GM18499 (cell line): Measurements from ENCODE around the gene SPACA7.

Experiments
- ATAC-seq: cut with Tn5 transposase; IDR thresholded peaks from one replicate; pipeline ENCODE4 v1.9.1; 2021; ENCODE audit warnings: moderate number of reproducible peaks; ENCODE audit not compliant: insufficient read depth, unreplicated experiment

The SPACA7 gene

DNA sequence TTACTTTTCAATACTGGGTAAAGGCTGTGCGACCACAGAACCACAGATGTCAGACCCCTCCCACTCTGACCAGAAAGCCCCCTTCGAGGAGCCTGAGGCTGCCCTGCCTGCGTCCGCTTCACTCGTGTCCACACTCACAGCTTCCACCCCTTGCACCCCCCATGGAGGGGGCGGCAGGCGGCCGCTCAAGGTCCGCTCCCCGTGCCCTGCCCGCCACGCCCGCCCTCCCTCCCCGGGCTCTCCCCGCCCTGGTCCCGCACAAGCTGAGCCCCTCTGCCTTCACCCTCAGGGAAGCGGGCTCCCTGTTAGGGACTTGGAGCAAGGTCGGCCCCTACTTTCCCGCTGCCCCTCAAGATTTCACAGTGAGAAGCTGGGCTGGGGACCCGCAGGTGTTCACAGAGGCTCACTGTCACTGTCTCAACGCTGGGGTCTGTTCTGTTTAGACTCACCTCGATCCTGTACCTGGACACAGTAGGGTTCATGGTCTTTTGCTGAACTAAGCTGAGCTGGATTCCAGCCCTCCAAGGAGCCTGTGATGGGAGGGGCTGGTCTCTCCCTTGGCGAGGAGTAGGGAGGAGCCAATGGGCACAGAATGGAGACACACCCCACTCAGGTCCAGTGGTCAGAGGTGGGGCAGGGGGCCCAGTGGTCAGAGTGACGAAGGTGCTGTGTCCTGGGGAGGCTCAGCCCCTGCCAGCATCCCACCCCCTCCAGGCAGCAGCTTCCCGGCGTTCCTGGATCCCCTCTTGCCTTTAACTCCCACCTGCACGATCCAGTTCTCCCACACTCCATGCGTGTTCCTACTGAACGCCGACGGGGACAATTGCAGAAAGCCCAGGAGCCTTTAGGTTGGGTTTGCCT, 69.5 kb downstream of the SPACA7 start:
- no peak for ATAC-seq

DNA sequence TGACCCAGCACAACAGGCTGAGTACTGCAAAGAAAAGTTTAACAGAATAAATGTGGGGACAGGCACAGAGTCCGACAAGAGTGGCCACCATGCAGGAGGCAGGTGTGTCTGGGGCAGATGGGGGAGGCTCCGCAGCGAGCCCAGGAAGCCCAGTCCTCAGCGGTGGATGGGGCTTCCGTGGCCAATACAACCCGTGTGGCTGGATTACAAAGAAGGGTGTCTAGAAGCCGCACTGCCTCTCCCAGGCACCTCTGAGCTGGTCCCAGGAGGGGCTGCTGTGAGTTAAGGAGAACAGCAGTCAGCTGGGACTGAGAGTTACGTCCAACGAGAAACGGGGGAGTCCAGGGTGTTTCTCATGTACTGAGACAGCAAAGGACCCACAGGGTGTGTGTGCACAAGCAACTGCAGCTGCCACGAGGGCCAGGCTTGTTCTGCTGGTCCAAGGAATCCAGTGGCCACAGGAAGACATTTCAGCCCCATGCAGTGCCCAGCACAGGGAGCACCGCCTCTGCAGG, 70.2 kb downstream of the SPACA7 start:
- ATAC-seq = no peak

- no peak for ATAC-seq
Observed at GRCh38 chr13:112446867-112447266, 70.7 kb downstream of the SPACA7 start.

DNA sequence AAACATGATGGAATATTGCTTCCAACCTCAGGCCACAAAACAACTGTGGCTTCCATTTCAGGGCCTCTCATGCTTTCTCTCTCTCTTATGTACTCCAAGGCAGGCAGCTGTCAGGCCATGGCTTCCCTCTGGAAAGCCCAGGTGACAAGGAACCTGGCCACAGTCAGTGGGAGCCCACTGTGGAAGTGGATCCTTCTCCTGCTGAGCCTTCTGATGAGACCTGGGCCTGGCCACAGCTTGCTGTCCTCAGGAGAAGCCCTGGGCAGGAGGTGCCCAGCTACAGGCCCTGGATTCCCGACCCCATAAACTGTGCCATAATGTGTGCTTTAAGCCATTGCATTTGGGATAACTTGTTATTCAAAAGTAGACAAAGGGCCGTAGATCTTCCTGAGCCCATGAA, 71.2 kb downstream of the SPACA7 start:
- ATAC-seq = no peak

DNA sequence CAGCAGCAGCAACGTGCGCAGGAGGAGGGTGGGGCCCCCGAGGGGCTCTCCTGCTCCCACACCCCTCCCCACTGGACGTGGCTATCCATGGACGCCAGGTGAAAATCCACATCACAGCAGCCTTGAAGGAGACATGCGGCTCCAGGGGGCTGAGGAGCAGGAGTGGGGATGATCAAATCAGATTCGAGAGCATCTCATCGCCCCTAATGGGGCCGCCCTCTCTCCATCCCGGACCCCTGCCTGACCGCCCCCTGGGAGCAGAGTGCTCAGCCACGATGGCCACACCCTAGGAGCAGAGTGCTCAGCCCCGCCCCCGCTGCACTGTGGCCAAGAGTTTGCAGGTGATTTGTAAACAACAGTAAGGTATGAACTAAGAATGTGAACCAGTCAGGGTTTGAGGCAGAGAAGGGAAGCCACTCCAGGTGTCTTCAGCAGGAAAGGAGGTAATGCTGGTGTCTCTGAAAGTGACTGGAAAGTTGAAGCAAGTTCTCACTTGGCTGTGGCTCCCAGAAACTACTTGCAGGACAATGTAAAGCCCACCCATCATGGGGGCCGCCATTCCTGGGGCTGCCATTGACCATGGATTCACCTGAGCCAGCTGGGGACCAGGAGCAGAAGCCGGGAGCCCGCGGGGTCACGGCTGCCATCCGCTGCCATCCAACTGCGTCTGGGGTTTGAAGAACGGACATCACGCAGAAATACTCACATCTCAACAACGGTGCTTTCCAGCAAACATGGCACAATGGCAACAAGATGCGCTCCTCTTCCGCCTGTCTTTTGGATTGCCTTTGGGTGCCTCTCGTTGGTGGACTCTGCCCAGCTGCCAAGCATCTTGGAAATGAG, 71.8 kb downstream of the SPACA7 start:
- no peak for ATAC-seq

GRCh38 chr13:112448621-112449544, 72.7 kb downstream of the SPACA7 start:
- no peak for ATAC-seq

- ATAC-seq = no peak
Observed at GRCh38 chr13:112449545-112449930, 73.4 kb downstream of the SPACA7 start.

- no peak for ATAC-seq
Observed at GRCh38 chr13:112450118-112450903, 74.2 kb downstream of the SPACA7 start.

- ATAC-seq = no peak
Observed at GRCh38 chr13:112450904-112451240, 74.7 kb downstream of the SPACA7 start.

DNA sequence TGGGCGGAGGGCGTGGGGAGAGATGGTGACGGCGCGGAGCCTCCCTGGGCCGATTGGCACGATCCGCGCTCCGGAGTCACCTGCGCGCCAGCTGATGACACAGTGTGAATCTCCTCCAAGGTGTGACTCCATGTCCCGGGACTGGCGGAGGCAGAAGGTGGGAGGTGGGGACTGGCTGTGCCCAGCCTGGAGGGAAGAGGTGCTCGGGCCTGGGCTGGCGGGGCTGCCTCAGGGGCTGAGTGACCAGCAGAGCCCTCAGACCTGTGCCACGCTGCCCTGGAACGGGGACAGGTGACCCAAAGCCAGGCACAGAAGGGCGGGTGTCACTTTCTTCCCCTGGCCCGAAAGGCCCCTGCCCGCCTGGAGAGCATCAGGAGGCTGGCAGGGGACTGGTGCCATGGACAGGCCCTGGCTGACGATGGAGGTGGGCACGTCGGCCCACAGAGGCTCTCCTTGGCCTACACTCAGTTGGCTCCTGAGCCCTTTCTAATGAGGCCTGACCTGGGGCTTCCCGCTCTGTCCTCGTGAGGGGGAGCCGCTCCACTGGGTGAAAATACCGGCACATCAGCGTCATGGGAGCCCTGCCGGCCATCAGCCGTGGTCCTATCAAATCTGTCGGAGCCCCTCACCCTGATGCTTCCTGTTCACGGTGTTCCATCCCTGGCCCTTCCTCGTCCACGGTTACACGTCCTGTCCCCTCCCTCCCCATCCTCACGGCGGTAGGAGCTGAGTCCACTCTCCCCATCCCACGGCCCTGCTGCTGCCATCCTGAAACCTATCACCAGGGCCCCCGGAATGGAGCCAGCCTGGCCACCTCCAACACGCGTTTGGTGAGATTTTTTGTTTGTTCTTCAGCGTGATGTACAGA, 75.6 kb downstream of the SPACA7 start:
- no peak for ATAC-seq

- no peak for ATAC-seq
Observed at GRCh38 chr13:112452380-112453206, 76.4 kb downstream of the SPACA7 start.

DNA sequence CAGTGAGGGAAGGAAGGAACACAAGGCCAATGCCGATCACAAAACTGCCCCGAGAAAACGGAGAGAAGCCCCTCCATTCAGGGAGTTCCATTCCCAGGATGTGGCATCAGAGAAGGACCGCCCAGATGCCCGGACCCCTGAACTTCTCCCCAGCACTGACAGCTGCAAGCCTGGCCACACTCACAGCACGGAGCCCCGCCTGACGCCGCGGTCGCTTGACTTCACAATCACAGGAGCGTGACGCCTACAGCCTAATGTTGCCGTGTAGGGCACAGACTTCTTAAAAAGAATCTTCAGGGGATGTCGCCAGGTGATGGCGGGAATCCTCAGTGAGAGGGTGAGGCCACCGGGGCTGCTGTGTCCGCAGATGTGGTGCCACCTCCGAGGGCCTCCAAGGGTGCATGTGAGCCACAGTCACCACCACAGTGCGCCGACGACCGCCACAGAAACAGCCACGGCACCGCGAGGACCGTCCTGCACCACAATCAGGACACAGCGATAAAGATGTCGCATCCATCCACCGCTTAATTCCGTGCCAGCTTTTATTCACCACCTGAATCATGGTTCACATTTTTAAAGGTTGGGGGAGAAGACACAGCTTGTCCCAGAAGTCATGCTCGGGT, 77.2 kb downstream of the SPACA7 start:
- no peak for ATAC-seq

- ATAC-seq = no peak
Observed at GRCh38 chr13:112453874-112454647, 77.9 kb downstream of the SPACA7 start.

GRCh38 chr13:112454648-112455334, 78.6 kb downstream of the SPACA7 start:
- ATAC-seq = no peak

DNA sequence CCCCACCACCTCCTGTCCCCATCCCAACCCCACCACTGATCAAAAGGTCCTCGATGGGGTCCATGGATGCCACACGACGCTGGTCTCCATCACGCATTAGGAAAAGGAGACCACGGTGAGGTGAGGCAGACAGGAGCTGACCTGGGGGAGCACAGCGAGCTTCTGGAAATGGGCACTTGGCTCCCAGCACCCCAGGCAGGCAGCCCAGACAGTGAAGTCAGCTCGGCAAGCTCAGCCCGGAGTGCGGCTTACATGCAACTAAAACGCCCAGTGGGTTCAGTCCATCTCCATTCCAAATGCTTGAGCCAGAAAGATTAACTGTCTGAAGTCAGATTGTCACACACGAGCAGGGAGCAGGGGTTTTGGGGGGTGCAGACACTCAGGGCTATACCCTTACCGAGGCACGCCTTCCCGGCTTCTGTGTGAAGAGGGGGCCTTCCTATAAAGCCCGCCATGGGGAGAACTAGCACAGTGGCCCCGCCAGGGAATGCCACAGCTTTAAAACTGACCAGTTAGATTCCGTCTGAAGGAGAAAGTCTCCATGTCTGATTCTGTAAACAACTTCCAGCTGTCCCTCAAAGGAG, 79.4 kb downstream of the SPACA7 start:
- ATAC-seq = no peak
